NK-92 treated with Interleukin-12 subunit alpha and Interleukin-12 subunit beta, amount 100 ng/mL, for 24 hours (cell line): Measurements from ENCODE around the gene CMIP.
"Not testable (repeated sequence)": the region's sequence is repeated elsewhere in the genome, so short reads cannot be mapped to it uniquely, and the experiment has no call there.

ENCODE experiments used
- DNase-seq: peaks from one replicate; lab custom pipeline; 2025; lab: John Stamatoyannopoulos, UW

CMIP gene

DNA sequence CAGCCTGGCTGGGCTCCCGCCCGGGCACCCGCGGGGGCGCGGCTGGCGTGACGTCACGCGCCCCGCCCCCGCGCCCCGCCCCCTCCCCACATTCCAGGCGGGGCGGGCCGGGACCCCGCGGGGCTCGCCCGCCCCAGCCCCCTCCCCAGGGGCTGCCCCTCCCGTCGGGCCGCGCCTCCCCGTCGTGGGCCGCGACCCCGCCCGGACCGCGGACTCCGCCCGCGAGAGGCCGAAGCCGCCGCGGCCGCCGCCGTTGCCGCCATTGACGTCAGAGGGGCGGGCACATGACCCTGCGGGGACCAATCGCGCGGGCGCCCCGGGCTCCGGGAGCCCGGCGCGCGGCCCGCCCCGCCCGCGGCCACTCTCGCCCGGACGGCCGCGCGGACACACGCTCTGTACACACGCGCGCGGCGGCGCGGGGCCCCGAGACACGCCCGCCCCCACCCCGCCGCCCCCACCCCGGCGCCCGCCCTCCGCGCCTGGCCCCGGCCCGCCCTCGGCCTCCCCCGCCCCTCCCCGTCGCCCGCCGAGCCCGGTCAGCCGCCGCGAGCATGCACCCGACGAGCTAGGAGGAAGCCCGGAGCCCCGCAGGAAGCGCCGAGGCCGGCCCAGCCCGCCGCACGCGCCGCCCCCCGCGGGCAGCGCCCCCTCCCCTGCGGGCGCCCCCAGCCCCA, at the start of gene CMIP:
CMIP (plus strand) TSS at position 361 of the 674 bp plus-strand sequence.
- peak; percentile 71 for DNase-seq

DNA sequence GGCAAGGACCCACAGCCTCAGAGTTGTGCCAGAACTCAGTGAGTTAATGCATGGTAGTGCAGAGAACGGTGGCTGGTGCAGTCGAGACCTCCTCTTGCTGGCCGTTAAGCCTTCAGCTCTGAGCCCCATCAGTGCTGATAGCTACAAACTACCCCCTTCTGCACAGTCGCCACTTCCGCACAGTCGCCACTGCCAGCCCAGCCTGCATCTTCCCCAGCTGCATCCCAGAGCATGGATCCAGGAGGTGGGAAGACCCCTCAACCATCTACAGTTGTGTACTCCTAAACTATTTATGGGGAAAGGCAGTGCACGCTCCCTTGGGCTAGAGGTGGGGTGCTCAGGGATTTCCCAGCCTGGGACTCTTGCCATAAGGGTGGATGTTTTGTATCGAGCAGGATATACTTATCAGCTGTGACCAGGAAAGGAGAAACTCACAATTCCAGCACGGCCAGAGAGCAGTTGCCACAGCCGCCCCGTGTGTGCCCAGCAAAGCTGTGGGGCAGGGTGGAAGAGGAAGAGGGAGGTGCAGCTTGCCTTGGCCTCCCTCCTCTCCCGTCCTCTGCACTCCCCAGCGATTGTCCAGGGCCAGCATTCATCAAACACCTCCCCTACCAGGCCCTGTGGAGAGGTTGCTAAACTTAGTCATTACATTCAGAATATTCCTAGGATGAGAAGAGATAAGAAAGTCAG, 49.5 kb upstream of the CMIP start:
- DNase-seq = no peak

DNA sequence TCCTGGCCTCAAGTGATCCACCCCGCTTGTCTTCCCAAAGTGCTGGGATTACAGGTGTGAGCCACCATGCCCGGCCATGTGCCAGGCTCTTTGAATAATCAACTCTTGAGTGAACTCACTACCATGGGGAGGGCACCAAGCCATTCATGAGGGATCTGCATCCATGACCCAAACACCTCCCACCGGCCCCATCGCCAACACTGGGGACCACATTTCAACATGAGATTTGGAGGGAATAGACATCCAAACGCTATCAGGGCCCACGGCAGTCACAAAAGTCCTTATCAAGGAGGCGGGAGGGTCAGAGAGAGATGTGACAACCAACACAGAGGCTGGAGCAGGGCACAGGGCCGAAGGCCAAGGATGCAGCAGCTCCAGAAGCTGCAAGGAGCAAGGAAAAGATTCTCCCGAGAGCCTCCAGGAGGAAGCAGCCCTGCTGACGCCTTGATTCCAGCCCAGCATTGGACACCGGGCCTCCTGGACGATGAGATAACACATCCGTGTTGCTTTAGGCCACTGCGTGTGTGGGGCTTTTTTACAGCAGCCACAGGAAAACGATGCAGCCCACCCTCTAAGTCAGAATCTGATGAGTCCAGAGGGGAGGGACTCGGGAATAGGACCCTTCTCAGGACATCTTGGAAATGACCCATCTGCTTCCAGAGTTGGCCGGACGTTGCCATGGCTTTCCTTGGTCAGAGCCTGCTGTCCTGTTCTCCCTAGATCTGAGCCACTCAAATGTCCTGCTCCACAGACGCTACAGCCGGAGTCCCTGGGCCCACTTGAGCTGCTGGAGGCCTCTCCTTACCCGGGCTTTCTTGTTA, 47.3 kb upstream of the CMIP start:
- no peak for DNase-seq

- no peak for DNase-seq
Observed at GRCh38 chr16:81397879-81398520, 46.6 kb upstream of the CMIP start.

- no peak for DNase-seq
Observed at GRCh38 chr16:81399909-81400308, 44.7 kb upstream of the CMIP start.

GRCh38 chr16:81401035-81401950, 43.3 kb upstream of the CMIP start:
- no peak for DNase-seq

DNA sequence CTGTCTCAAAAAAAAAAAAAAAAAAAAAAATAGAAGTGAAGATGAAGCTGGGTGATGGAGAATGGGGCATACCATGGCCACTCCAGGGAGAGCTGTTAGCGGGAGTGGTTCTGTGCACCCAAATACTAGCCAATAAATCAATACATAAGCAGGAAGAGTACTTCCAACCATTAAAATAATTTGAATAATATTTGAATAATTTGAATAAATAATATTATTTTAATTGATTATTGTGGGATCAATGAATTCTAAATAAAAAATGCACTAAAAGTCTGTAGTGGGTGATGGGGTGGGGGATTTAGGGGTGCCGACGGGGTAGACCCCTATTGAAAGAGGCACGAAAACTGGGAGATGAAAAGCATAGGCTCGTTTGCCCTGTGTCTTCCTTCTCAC, 41.4 kb upstream of the CMIP start:
- DNase-seq = no peak

- peak; percentile 52 for DNase-seq
Observed at GRCh38 chr16:81403601-81404391, 40.8 kb upstream of the CMIP start.

DNA sequence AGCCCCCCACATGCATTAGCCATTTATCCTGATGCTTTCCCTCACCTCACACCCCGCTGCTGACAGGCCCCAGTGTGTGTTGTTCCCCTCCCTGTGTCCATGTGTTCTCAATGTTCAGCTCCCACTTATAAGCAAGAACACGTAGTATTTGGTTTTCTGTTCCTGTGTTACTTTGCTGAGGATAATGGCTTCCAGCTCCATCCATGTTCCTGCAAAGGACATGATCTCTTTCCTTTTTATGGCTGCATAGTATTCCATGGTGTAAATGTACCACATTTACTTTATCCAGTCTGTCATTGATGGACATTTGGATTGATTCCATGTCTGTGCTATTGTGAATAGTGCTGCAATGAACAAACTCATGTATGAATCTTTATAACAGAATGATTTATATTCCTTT, 39.6 kb upstream of the CMIP start:
- not testable (repeated sequence) for DNase-seq

DNA sequence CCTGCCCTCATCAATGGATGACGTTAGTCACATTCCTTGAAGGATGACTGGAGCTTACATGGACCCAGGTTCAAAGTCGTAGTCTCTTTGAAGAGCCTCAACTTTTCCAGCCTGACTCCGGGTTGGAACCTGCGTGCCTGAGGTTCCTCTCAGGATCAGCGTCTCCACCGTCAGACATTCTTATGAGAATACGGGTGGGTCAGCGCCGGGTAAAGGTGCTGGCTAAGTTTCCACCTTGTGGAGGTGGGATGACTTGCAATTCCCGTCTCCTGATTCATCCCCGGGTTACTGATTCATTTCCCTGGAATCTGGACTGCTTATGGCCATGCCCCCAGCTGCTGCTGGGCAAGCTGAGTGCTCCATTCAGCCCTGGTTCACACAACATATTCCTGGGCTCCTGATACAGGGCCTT, 38.9 kb upstream of the CMIP start:
- no peak for DNase-seq

DNA sequence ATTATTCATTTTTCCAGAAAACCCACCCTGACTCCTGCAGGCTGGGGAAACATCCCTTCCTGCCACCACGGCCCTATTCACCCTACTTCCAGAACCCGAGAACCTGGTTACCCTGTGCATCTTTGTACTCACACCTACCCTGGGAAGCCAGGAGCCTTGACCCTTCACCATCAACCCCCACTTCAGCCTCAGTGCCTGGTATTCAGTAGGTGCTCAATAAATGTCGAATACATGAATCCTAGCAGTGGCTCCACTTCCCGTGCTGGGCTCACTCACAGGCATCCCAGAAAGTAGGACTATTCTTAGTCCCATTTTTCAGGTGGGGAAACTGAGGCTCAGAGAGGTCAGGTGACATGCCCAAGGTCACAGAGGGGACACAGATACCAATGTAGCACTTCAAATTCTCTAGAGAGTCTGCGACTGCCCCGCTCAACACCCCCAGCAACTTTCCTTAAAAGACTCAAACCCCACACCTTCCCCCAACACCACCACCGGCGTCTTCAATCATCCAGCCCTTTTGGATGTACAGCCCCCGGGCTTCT, 36.1 kb upstream of the CMIP start:
- DNase-seq = no peak

- DNase-seq = no peak
Observed at GRCh38 chr16:81409016-81409556, 35.5 kb upstream of the CMIP start.

DNA sequence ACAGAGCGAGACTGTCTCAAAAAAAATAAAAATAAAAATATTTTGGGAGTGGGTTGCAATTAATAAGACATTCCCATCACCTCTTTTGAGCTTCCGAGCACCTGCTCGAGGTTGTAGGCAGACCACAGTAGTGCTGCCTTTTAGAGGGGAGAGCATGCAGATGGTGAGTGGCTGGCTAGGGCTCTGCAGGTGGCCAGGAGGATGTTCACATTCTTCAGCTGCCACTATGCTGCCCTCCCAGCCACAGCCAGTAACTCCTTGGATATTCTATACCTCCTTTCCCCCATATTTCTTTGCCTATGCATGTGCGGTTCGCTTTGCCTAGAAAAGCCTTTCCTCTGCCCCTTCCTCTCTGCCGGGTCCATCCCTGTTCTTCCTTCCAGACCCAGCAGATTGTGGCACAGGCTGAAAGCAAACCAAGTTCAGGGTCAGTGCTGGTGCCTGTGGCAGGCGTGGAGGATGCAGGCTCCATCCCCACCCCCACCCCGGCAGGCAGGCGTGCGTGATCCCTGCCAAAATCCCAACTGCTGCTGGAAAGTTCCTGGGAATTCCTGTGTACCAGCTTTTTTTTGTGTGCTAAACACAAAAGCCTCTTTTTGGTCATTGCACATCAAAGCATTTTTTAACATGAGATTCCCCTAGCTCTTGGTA, 33.8 kb upstream of the CMIP start:
- DNase-seq = no peak

DNA sequence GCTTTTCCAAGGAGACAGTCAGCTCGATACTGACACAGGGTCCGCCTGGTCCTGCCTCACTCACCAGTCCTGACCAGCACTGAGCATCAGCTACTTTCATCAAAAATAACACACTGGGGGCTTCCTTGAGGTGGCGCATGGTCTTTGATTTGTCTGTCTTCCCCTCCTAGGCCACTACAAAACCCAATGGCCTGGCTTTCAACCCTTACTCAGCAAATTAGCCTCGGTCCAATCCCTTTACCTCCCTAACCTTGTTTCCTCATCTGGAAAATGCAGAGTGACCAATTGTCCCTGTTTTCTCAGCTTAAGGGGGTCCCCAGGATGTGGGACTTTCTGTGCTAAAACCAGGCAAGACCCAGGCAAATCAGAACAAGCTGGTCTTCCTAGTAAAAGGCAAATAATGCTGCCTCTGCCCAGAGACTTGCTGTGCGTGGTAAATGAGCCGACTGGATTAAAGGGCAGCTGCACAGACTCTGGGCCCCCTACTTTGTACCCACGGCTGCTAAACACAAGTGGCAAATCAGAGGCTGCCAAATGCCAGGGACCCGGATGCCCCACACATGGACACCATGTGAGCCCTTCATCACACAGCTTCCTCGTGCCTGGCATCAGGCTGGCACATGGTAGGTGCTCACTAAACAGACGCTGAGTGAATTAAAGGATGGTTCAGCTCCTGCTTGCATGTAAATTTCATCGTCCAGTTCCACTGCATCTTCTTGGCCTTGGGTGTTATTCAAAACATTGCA, 31.2 kb upstream of the CMIP start:
- DNase-seq = no peak

- no peak for DNase-seq
Observed at GRCh38 chr16:81415751-81416150, 28.9 kb upstream of the CMIP start.

- no peak for DNase-seq
Observed at GRCh38 chr16:81416749-81417148, 27.9 kb upstream of the CMIP start.

DNA sequence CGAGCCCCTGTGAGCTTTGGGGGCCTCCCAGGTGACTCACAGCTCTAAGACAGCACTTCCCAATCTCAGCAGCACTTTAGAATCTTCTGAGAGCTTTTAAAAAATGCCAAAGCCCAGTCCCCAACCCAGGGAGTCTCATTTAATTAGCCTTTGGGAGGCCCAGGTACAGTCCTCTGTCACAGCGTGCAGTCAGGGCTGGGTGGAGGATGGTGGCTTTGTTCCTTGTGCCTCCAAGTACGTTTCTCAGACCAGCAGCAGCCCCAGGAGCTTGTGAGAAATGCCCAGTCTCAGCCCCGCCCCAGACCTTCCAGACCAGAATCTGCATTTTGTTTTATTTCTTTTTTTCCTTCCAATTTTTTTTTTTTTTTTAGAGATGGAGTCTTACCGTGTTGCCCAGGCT, 27.4 kb upstream of the CMIP start:
- no peak for DNase-seq

GRCh38 chr16:81419806-81420205, 24.8 kb upstream of the CMIP start:
- no peak for DNase-seq

DNA sequence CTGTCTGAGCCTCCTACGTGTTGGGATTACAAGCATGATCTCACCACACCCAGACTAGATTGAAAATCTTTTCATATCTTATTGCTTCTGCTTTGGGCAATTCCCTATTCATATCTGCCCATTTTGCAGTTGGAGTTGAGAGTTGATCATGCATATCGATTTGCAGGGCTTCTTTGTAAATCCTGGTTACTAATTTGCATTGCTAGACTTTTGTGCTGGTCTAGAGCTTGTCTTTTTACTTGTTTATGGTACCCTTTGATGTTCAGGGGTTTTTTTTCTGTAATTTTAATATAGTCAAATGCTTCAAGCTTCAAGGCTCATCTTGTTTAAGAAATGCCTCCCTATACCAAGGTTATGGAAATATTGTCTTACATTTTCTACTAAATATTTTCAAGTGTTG, 23.5 kb upstream of the CMIP start:
- DNase-seq = no peak
